GM23248 (cell line): ENCODE data around the gene NAGPA. TPM values are rescaled to one million over a fixed set of nuclear protein-coding genes. Genes with fewer than 3 reads are reported as not detected.

Source experiments
- DNase-seq: peaks from one replicate; pipeline ENCODE4 v3.0.0-alpha.2; 2015
- H2AFZ ChIP-seq: fragments of 200-600 bp; sonication (generic); 2 replicates; pipeline ENCODE4 v1.6.1; 2016; ENCODE audit warnings: antibody characterized with exemption
- H3F3A ChIP-seq: fragments of 200-600 bp; sonication (generic); 2 replicates; pipeline ENCODE4 v1.6.1; 2016; ENCODE audit warnings: mild to moderate bottlenecking, antibody characterized with exemption, mixed run types; ENCODE audit not compliant: insufficient read depth
- H3K27ac ChIP-seq: fragments of 200-600 bp; sonication (generic); 2 replicates; pipeline ENCODE4 v1.5.1; 2016; ENCODE audit warnings: mild to moderate bottlenecking
- H3K27me3 ChIP-seq: fragments of 200-600 bp; sonication (generic); replicated peaks from 2 replicates; pipeline ENCODE4 v1.6.1; 2016; ENCODE audit warnings: mild to moderate bottlenecking; ENCODE audit not compliant: insufficient read depth
- H3K36me3 ChIP-seq: fragments of 200-600 bp; sonication (generic); 2 replicates; pipeline ENCODE4 v1.6.1; 2016; ENCODE audit warnings: low read depth, mild to moderate bottlenecking
- H3K4me1 ChIP-seq: fragments of 200-600 bp; sonication (generic); 2 replicates; pipeline ENCODE4 v1.6.1; 2016; ENCODE audit warnings: mild to moderate bottlenecking; ENCODE audit not compliant: insufficient read depth
- H3K4me2 ChIP-seq: fragments of 200-600 bp; sonication (generic); one replicate; pipeline ENCODE4 v1.6.1; 2016; ENCODE audit warnings: mild to moderate bottlenecking; ENCODE audit not compliant: unreplicated experiment
- H3K4me3 ChIP-seq: fragments of 200-600 bp; sonication (generic); 2 replicates; pipeline ENCODE4 v1.5.1; 2016; ENCODE audit warnings: mild to moderate bottlenecking
- H3K79me2 ChIP-seq: fragments of 200-600 bp; sonication (generic); 2 replicates; pipeline ENCODE4 v1.6.1; 2016; ENCODE audit warnings: mild to moderate bottlenecking; ENCODE audit not compliant: insufficient read depth
- H3K9ac ChIP-seq: fragments of 200-600 bp; sonication (generic); 2 replicates; pipeline ENCODE4 v1.6.1; 2016; ENCODE audit warnings: mild to moderate bottlenecking
- H3K9me2 ChIP-seq: fragments of 200-600 bp; sonication (generic); 2 replicates; pipeline ENCODE4 v1.6.1; 2016; ENCODE audit warnings: mixed run types, mild to moderate bottlenecking, moderate library complexity; ENCODE audit not compliant: insufficient read depth
- H3K9me3 ChIP-seq: fragments of 200-600 bp; sonication (generic); one replicate; pipeline ENCODE4 v1.6.1; 2017; ENCODE audit warnings: low read depth
- H4K20me1 ChIP-seq: fragments of 200-600 bp; sonication (generic); 2 replicates; pipeline ENCODE4 v1.6.0; 2016; ENCODE audit not compliant: insufficient read depth
- EZH2 ChIP-seq: fragments of 200-600 bp; sonication (generic); IDR thresholded peaks from 2 replicates; pipeline ENCODE4 v1.6.1; 2018; ENCODE audit warnings: antibody characterized with exemption, mild to moderate bottlenecking; ENCODE audit not compliant: insufficient read depth, poor library complexity, severe bottlenecking
- EZH2phosphoT487 ChIP-seq: fragments of 200-600 bp; sonication (generic); IDR thresholded peaks from 2 replicates; pipeline ENCODE4 v1.6.1; 2018; ENCODE audit warnings: antibody characterized with exemption, moderate library complexity, mild to moderate bottlenecking, low read depth; ENCODE audit not compliant: insufficient read depth
- WGBS, 2 experiments: methylation state at CpG; one replicate each; pipeline ENCODE4 v1.1.6; 2015 to 2017; ENCODE audit warnings: low lambda C conversion rate in 2 of 2, low coverage in 1 of 2; ENCODE audit errors: missing lambda C conversion rate in 2 of 2; 5-methylcytosine and 5-hydroxymethylcytosine counted together
- in situ Hi-C: fragments of 300-500 bp; cut with MboI; formaldehyde crosslinking; loops from 2 replicates; pipeline ENCODE4 v1.15.0; 2020
- polyA plus RNA-seq: library from polyadenylated mRNA; unstranded; fragments of >200 nt; fragmentation: Nextera tagmentation; extraction: Ambion mirVana; gene quantifications from 2 replicates; pipeline ENCODE4 v1.2.1, GENCODE V29; 2016
- total RNA-seq: library from RNA; depleted of rRNA; stranded (reverse); fragments of >200 nt; shearing (Covaris generic); gene quantifications from 2 replicates; pipeline ENCODE4 v1.2.3, GENCODE V29; 2014; rRNA removed

Gene NAGPA
- total and polyA plus RNA-seq, 2 experiments from 2014 or later = 16.3 to 61.0 TPM

GRCh38 chr16:4979736-4980660 is 53.7 kb downstream of the NAGPA start:
- no peaks in the 10 kb centered on the region for H4K20me1 ChIP-seq
- 73 to 78% methylated on average over 25 of the region's 25 CpGs for WGBS, 2 experiments
- H3K4me1 ChIP-seq = no peaks in the 10 kb centered on the region
- DNase-seq = no peak
- in situ Hi-C loops = no loop called here
- TF ChIP-seq EZH2phosphoT487 = no peak
- TF ChIP-seq EZH2 = no peak
- H3K9ac ChIP-seq = no peak overlapping the region
- no peaks in the 10 kb centered on the region for H3K9me3 ChIP-seq
- no peaks in the 10 kb centered on the region for H3K36me3 ChIP-seq
- H3F3A ChIP-seq = no peaks in the 10 kb centered on the region
- no peaks in the 10 kb centered on the region for H3K27me3 ChIP-seq
- H2AFZ ChIP-seq = no peak overlapping the region
- H3K4me3 ChIP-seq = no peak overlapping the region
- H3K4me2 ChIP-seq = no peak overlapping the region
- no peaks in the 10 kb centered on the region for H3K9me2 ChIP-seq
- H3K27ac ChIP-seq = no peak overlapping the region
- H3K79me2 ChIP-seq = no peaks in the 10 kb centered on the region

- H3K9ac ChIP-seq = no peak overlapping the region
- no peaks in the 10 kb centered on the region for H3K9me2 ChIP-seq
- H2AFZ ChIP-seq = no peak overlapping the region
- TF ChIP-seq EZH2phosphoT487 (no peak), EZH2 (no peak)
- no peak for DNase-seq
- no peaks in the 10 kb centered on the region for H3K9me3 ChIP-seq
- H4K20me1 ChIP-seq = no peaks in the 10 kb centered on the region
- H3K4me1 ChIP-seq = no peaks in the 10 kb centered on the region
- H3K27ac ChIP-seq = no peak overlapping the region
- in situ Hi-C loops = no loop called here
- H3K27me3 ChIP-seq = no peaks in the 10 kb centered on the region
- no peak overlapping the region for H3K4me3 ChIP-seq
- H3K79me2 ChIP-seq = no peaks in the 10 kb centered on the region
- no peaks in the 10 kb centered on the region for H3F3A ChIP-seq
- H3K4me2 ChIP-seq = no peak overlapping the region
- no peaks in the 10 kb centered on the region for H3K36me3 ChIP-seq
- WGBS, 2 experiments = 78 to 81% methylated on average over 7 of the region's 7 CpGs
These were observed 54.6 kb downstream of the NAGPA start for GRCh38 chr16:4979164-4979563.

GRCh38 chr16:4976611-4977145 is 57.1 kb downstream of the NAGPA start:
- no peak for DNase-seq
- Histone ChIP-seq H3K4me2 (no peak overlapping the region), H4K20me1 (no peaks in the 10 kb centered on the region), H3K9me3 (no peaks in the 10 kb centered on the region), H2AFZ (no peak overlapping the region), H3K4me1 (no peaks in the 10 kb centered on the region), H3F3A (no peaks in the 10 kb centered on the region), H3K9ac (no peak overlapping the region), H3K9me2 (no peaks in the 10 kb centered on the region), H3K36me3 (no peaks in the 10 kb centered on the region), H3K27ac (no peak overlapping the region), H3K79me2 (no peaks in the 10 kb centered on the region), H3K4me3 (no peak overlapping the region), H3K27me3 (no peaks in the 10 kb centered on the region)
- in situ Hi-C loops = no loop called here
- WGBS, 2 experiments = 60 to 72% methylated on average over 5 of the region's 5 CpGs
- TF ChIP-seq EZH2phosphoT487 (no peak), EZH2 (no peak)

- Histone ChIP-seq H3F3A (no peaks in the 10 kb centered on the region), H3K4me3 (no peak overlapping the region), H3K27me3 (no peaks in the 10 kb centered on the region), H3K4me1 (no peaks in the 10 kb centered on the region), H3K9me3 (no peaks in the 10 kb centered on the region), H3K79me2 (no peaks in the 10 kb centered on the region), H3K9me2 (no peaks in the 10 kb centered on the region), H4K20me1 (no peaks in the 10 kb centered on the region), H2AFZ (no peak overlapping the region), H3K4me2 (no peak overlapping the region), H3K9ac (no peak overlapping the region), H3K36me3 (no peaks in the 10 kb centered on the region), H3K27ac (no peak overlapping the region)
- in situ Hi-C loops = no loop called here
- TF ChIP-seq EZH2 = no peak
- no peak for DNase-seq
- 49 to 69% methylated on average over 2 of the region's 2 CpGs for WGBS, 2 experiments
These were observed 57.7 kb downstream of the NAGPA start for GRCh38 chr16:4976079-4976478.

Other genes starting within 250 kb of the NAGPA start
- not detected in 2 replicates for gene SEPTIN12, start 245.6 kb downstream of the NAGPA start, total RNA-seq
- gene SEPTIN12, start 245.6 kb downstream of the NAGPA start, polyA plus RNA-seq = not detected in 2 replicates
- not detected in 2 replicates for gene SMIM22, start 238.6 kb downstream of the NAGPA start, total RNA-seq
- gene SMIM22, start 238.6 kb downstream of the NAGPA start, polyA plus RNA-seq = not detected in 2 replicates
- 17.7 and 27.3 TPM in 2 replicates for gene ROGDI, start 231.3 kb downstream of the NAGPA start, total RNA-seq
- gene ROGDI, start 231.3 kb downstream of the NAGPA start, polyA plus RNA-seq = 21.4 and 25.2 TPM in 2 replicates
- gene GLYR1, start 186.6 kb downstream of the NAGPA start, total RNA-seq = 27.4 and 31.2 TPM in 2 replicates
- 36.6 and 39.9 TPM in 2 replicates for gene GLYR1, start 186.6 kb downstream of the NAGPA start, polyA plus RNA-seq
- gene UBN1, start 186.5 kb downstream of the NAGPA start, total RNA-seq = 16.4 and 18.1 TPM in 2 replicates
- 9.3 and 9.9 TPM in 2 replicates for gene UBN1, start 186.5 kb downstream of the NAGPA start, polyA plus RNA-seq
- 1.2 and 1.9 TPM in 2 replicates for gene PPL, start 96.8 kb downstream of the NAGPA start, total RNA-seq
- gene PPL, start 96.8 kb downstream of the NAGPA start, polyA plus RNA-seq = 0.94 and 1.7 TPM in 2 replicates
- not detected in 2 replicates for gene SEC14L5, start 75.6 kb downstream of the NAGPA start, total RNA-seq
- not detected in 2 replicates for gene SEC14L5, start 75.6 kb downstream of the NAGPA start, polyA plus RNA-seq
- not detected in 2 replicates for gene C16orf89, start 32.0 kb upstream of the NAGPA start, total RNA-seq
- not detected in 2 replicates for gene C16orf89, start 32.0 kb upstream of the NAGPA start, polyA plus RNA-seq
- gene ALG1, start 37.9 kb upstream of the NAGPA start, total RNA-seq = 34.1 and 36.5 TPM in 2 replicates
- 45.4 and 48.0 TPM in 2 replicates for gene ALG1, start 37.9 kb upstream of the NAGPA start, polyA plus RNA-seq
- 11.2 and 12.4 TPM in 2 replicates for gene EEF2KMT, start 63.9 kb upstream of the NAGPA start, total RNA-seq
- 13.9 and 16.2 TPM in 2 replicates for gene EEF2KMT, start 63.9 kb upstream of the NAGPA start, polyA plus RNA-seq